H9 (cell line): ENCODE results near the gene SERPINE1. TPM values are rescaled to one million over a fixed set of nuclear protein-coding genes. Genes with fewer than 3 reads are reported as not detected.
A peak's percentile ranks its signal among the peaks of the same experiment; 100 is the strongest.

Experiments used
- DNase-seq: peaks from one replicate; pipeline ENCODE4 v3.0.0-alpha.2; 2017
- H2AFZ ChIP-seq: one replicate; pipeline ENCODE4 v1.6.1; 2013; ENCODE audit warnings: mild to moderate bottlenecking, low read length, control low read depth, moderate library complexity
- H2AK5ac ChIP-seq: 2 replicates; pipeline ENCODE4 v1.6.1; 2013; ENCODE audit warnings: low read length, control low read depth, mixed read lengths; ENCODE audit not compliant: insufficient read length
- H2BK120ac ChIP-seq: one replicate; pipeline ENCODE4 v1.6.1; 2013; ENCODE audit warnings: low read depth, mild to moderate bottlenecking, low read length, control low read depth, inconsistent platforms; ENCODE audit not compliant: poor library complexity, severe bottlenecking
- H2BK12ac ChIP-seq: 2 replicates; pipeline ENCODE4 v1.6.1; 2013; ENCODE audit warnings: low read length, control low read depth, mixed read lengths, low read depth; ENCODE audit not compliant: insufficient read length
- H2BK15ac ChIP-seq: 2 replicates; pipeline ENCODE4 v1.6.1; 2013; ENCODE audit warnings: low read depth, low read length, control low read depth
- H2BK20ac ChIP-seq: one replicate; pipeline ENCODE4 v1.6.1; 2013; ENCODE audit warnings: low read depth, mild to moderate bottlenecking, low read length, control low read depth, inconsistent platforms; ENCODE audit not compliant: poor library complexity, severe bottlenecking
- H2BK5ac ChIP-seq: 2 replicates; pipeline ENCODE4 v1.6.1; 2013; ENCODE audit warnings: low read length, control low read depth, mixed read lengths; ENCODE audit not compliant: insufficient read length
- H3K14ac ChIP-seq: 2 replicates; pipeline ENCODE4 v1.6.1; 2013; ENCODE audit warnings: low read length, control low read depth; ENCODE audit not compliant: insufficient read depth
- H3K18ac ChIP-seq: 2 replicates; pipeline ENCODE4 v1.6.1; 2013; ENCODE audit warnings: low read depth, mild to moderate bottlenecking, mixed read lengths, low read length, control low read depth; ENCODE audit not compliant: insufficient read length
- H3K23ac ChIP-seq: 2 replicates; pipeline ENCODE4 v1.6.1; 2013; ENCODE audit warnings: low read length, control low read depth, mixed read lengths, low read depth; ENCODE audit not compliant: insufficient read length
- H3K23me2 ChIP-seq: 2 replicates; pipeline ENCODE4 v1.6.1; 2013; ENCODE audit warnings: low read depth, mild to moderate bottlenecking, mixed read lengths, low read length, control low read depth; ENCODE audit not compliant: insufficient read length, poor library complexity, severe bottlenecking
- H3K27ac ChIP-seq: 2 replicates; pipeline ENCODE4 v1.5.1; 2013; ENCODE audit warnings: low read length, control low read depth, mixed read lengths, low read depth; ENCODE audit not compliant: insufficient read length
- H3K27me3 ChIP-seq: 2 replicates; pipeline ENCODE4 v1.6.1; 2013; ENCODE audit warnings: low read length, control low read depth, inconsistent platforms; ENCODE audit not compliant: insufficient read depth
- H3K4ac ChIP-seq: 2 replicates; pipeline ENCODE4 v1.6.1; 2013; ENCODE audit warnings: low read depth, mild to moderate bottlenecking, control low read depth, inconsistent platforms, low read length, moderate library complexity
- H3K4me1 ChIP-seq: 2 replicates; pipeline ENCODE4 v1.6.1; 2013; ENCODE audit warnings: low read length, control low read depth, inconsistent platforms; ENCODE audit not compliant: insufficient read depth
- H3K4me2 ChIP-seq: 2 replicates; pipeline ENCODE4 v1.6.1; 2013; ENCODE audit warnings: low read length, control low read depth, mixed read lengths; ENCODE audit not compliant: insufficient read length, insufficient read depth
- H3K56ac ChIP-seq: 2 replicates; pipeline ENCODE4 v1.6.1; 2013; ENCODE audit warnings: low read depth, mild to moderate bottlenecking, mixed read lengths, low read length, control low read depth; ENCODE audit not compliant: insufficient read length
- H3K79me1 ChIP-seq: 2 replicates; pipeline ENCODE4 v1.6.1; 2013; ENCODE audit warnings: low read depth, mild to moderate bottlenecking, moderate library complexity, low read length, control low read depth, inconsistent platforms; ENCODE audit not compliant: insufficient read depth, poor library complexity, severe bottlenecking
- H3K79me2 ChIP-seq: 2 replicates; pipeline ENCODE4 v1.6.1; 2013; ENCODE audit warnings: low read length, control low read depth, inconsistent platforms; ENCODE audit not compliant: insufficient read depth
- H3K9ac ChIP-seq: 2 replicates; pipeline ENCODE4 v1.6.1; 2013; ENCODE audit warnings: low read length, control low read depth, mixed read lengths; ENCODE audit not compliant: insufficient read length; ENCODE audit errors: extremely low read depth
- H3K9me3 ChIP-seq: one replicate; pipeline ENCODE4 v1.6.1; 2013; ENCODE audit warnings: low read depth, low read length, inconsistent platforms; ENCODE audit not compliant: control insufficient read depth
- H3T11ph ChIP-seq: one replicate; pipeline ENCODE4 v1.6.1; 2013; ENCODE audit warnings: mild to moderate bottlenecking, low read length, control low read depth, inconsistent platforms
- H4K20me1 ChIP-seq: one replicate; pipeline ENCODE4 v1.6.1; 2013; ENCODE audit not compliant: control insufficient read depth, insufficient read length, insufficient read depth
- H4K5ac ChIP-seq: 2 replicates; pipeline ENCODE4 v1.6.1; 2013; ENCODE audit warnings: low read depth, mild to moderate bottlenecking, mixed read lengths, low read length, control low read depth; ENCODE audit not compliant: insufficient read length
- H4K8ac ChIP-seq: replicated peaks from 2 replicates; pipeline ENCODE4 v1.6.1; 2013; ENCODE audit warnings: low read length, control low read depth, mixed read lengths, low read depth; ENCODE audit not compliant: insufficient read length
- H4K91ac ChIP-seq: 2 replicates; pipeline ENCODE4 v1.6.1; 2013; ENCODE audit warnings: low read depth, mild to moderate bottlenecking, moderate library complexity, mixed read lengths, low read length, control low read depth; ENCODE audit not compliant: insufficient read length
- H3K27ac Mint-ChIP-seq, 3 experiments: 2 replicates in 2 of 3; 3 replicates in 1 of 3; pipeline ENCODE4 v1.8.0; 2020 to 2021; ENCODE audit warnings: mixed read lengths in 3 of 3, mild to moderate bottlenecking in 1 of 3, moderate library complexity in 1 of 3
- H3K27me3 Mint-ChIP-seq: 2 replicates; pipeline ENCODE4 v1.8.0; 2021; ENCODE audit warnings: low read depth, mild to moderate bottlenecking, moderate library complexity, mixed read lengths
- H3K36me3 Mint-ChIP-seq, 3 experiments: 2 replicates in 2 of 3; 3 replicates in 1 of 3; pipeline ENCODE4 v1.8.0; 2020 to 2021; ENCODE audit warnings: low read depth in 3 of 3, mixed read lengths in 3 of 3; ENCODE audit not compliant: insufficient read depth in 1 of 3
- H3K4me1 Mint-ChIP-seq, 2 experiments: 2 replicates each; pipeline ENCODE4 v1.8.0; 2020; ENCODE audit warnings: mixed read lengths in 2 of 2
- H3K4me3 Mint-ChIP-seq, 2 experiments: 2 replicates in 1 of 2; 3 replicates in 1 of 2; pipeline ENCODE4 v1.8.0; 2020 to 2021; ENCODE audit warnings: mild to moderate bottlenecking in 2 of 2, mixed read lengths in 2 of 2, moderate library complexity in 1 of 2
- H3K9me3 Mint-ChIP-seq, 2 experiments: 2 replicates in 1 of 2; 3 replicates in 1 of 2; pipeline ENCODE4 v1.8.0; 2020; ENCODE audit warnings: mild to moderate bottlenecking in 2 of 2, mixed read lengths in 2 of 2, moderate library complexity in 1 of 2
- CTCF ChIP-seq: fragments of 200-600 bp; sonication (generic); conservative IDR thresholded peaks from 3 replicates; pipeline ENCODE4 v1.8.0; 2021; ENCODE audit warnings: antibody characterized with exemption, mild to moderate bottlenecking
- WGBS: extraction: QIAGEN DNeasy Blood & Tissue Kit; methylation state at CpG from one replicate; pipeline ENCODE4 v1.1.7; 2013; ENCODE audit warnings: missing lambda C conversion rate, low lambda C conversion rate, mixed read lengths; ENCODE audit not compliant: insufficient read length; ENCODE audit errors: extremely low coverage; 5-methylcytosine and 5-hydroxymethylcytosine counted together
- total RNA-seq: library from RNA; stranded (reverse); gene quantifications from 2 replicates; pipeline ENCODE4 v1.2.1, GENCODE V29; 2021

SERPINE1 gene
- total RNA-seq, 1 experiment from 2014 or later, result 11.5 TPM

- Histone ChIP-seq H3K79me1 (no peaks in the 10 kb centered on the region), H4K20me1 (no peaks in the 10 kb centered on the region), H2BK15ac (no peak overlapping the region), H4K91ac (no peak overlapping the region), H3K4me1 (peaks cover 3% of the 10 kb centered on the region; the same call in 1 of the 2 replicates), H3T11ph (no peak overlapping the region), H2BK12ac (no peak overlapping the region), H3K9me3 (no peaks in the 10 kb centered on the region), H3K23ac (no peak overlapping the region), H3K27me3 (no peaks in the 10 kb centered on the region), H3K18ac (no peak overlapping the region), H2BK5ac (no peak overlapping the region), H3K23me2 (no peaks in the 10 kb centered on the region), H2BK20ac (no peak overlapping the region), H3K4ac (no peak overlapping the region), H2AFZ (no peak overlapping the region), H4K5ac (no peak overlapping the region), H3K4me2 (no peak overlapping the region), H3K27ac (no peak overlapping the region), H3K14ac (no peak overlapping the region), H3K79me2 (no peaks in the 10 kb centered on the region), H3K56ac (no peak overlapping the region), H4K8ac (no peak overlapping the region), H2AK5ac (no peak overlapping the region), H3K9ac (no peak overlapping the region), H2BK120ac (no peak overlapping the region)
- H3K27me3 Mint-ChIP-seq, result no peaks in the 10 kb centered on the region
- H3K36me3 Mint-ChIP-seq, result no peaks in the 10 kb centered on the region; a peak in 1 of 7 replicates
- 0 out of 7 replicates have a peak overlapping the region, but pooled peaks of 2 of the 3 experiments have one; percentile 12 to 78 for H3K27ac Mint-ChIP-seq
- H3K4me1 Mint-ChIP-seq, result peaks cover 19 to 20% of the 10 kb centered on the region in 2 experiments
- no peaks in the 10 kb centered on the region for H3K9me3 Mint-ChIP-seq
- no CpG with 5 or more reads among the region's 7 CpGs for WGBS
- TF ChIP-seq CTCF, result no peak
- DNase-seq, result no peak
- no peak overlapping the region for H3K4me3 Mint-ChIP-seq
Measured at GRCh38 chr7:101106386-101106785, 20.5 kb upstream of the SERPINE1 start.
